GM21360 (cell line): ENCODE measurements around the gene DGUOK.
"Not testable (repeated sequence)": the region's sequence is repeated elsewhere in the genome, so short reads cannot be mapped to it uniquely, and the experiment has no call there.

Source experiments
- ATAC-seq: cut with Tn5 transposase; IDR thresholded peaks from one replicate; pipeline ENCODE4 v1.9.1; 2021; ENCODE audit warnings: mild to moderate bottlenecking, moderate library complexity; ENCODE audit not compliant: unreplicated experiment

The DGUOK gene

DNA sequence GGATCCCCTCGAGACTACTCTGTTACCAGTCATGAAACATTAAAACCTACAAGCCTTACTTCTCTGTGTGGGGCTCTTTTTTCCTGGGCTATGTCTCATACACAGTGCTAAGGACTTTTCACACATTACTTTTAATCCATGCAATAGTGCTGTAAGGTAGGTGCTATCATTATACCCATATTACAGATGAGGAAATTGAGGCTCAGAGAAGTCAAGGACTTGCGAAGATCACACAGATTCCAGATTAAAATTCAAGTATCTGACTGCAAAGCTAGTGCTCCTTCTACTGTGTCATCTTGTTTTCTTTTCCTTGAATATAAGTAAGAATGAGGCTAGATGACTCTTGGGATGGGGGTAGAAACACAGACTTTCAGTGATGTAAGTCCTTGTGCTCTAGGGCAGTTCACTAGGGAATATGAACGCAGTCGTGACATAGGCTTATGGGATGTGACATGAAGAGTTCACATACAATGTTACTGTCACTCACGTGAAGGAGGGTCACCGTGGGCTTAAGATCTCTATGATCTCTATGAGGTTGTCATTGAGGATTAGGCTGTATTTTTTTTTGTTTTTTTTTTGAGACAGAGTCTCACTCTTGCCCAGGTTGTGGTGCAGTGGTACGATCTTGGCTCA, 7.0 kb upstream of the DGUOK start:
- no peak for ATAC-seq

DNA sequence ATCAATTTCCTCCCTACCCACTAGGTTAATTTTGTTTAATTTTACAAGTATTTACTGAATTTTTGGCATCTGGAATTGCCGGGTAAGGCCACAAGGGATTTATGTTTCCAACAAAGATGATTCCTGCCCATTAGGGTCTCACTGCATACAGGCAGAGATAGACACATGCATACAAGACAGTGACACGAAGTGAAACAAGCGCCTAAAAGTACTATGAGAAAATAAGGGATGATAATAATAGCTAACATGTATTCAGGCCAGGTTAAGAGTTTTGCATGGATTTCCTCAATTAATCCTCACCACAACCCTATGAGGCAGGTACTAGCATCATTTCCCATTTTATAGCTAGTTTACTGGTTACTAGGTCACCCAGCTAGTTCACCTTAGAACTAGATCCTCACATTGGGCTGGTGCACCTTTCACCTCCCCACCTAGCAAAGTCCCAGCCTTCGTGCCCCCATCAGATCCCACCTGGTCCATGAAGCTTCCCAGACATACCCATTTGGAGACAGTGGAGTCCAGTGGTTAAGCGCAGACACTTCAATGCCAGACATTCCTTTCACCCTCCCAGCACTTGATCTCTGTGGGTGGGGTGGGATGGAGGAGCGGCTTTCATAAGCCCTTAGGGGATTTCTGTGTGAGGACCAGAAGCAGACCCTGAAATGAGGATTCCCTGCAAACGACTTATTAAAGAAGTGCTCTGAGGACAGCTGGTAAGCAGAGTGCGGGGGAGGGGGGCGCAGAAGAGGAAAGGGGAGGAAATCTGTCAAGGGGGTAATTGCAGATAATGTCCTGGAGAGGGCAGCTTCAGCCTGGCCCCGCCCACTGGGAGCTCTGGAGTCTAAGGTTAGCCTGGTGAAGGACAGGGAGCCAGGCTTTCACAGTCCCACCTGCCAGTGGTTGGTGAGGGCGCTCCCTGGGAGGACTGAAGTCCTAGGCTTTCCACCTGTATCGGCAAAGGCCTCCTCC, 5.8 kb upstream of the DGUOK start:
- ATAC-seq: no peak

DNA sequence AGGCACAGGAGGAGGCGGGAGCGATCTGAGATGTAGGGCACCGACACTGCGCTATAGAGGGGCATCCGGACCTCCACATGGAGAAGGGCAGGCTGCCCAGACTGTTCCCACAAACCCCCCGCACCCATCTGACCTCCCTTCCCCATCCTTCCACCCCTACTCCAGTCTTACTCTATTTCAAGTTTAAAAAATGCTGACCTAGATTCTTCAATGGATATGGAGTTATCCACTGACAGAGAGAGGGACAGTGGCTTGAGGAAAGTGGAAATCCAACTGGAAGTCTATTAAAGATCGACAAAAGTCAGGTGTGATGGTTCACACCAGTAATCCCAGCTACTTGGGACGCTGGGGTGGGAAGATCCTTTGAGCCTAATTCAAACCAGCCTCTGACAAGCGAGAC, 5.1 kb upstream of the DGUOK start:
- no peak for ATAC-seq

DNA sequence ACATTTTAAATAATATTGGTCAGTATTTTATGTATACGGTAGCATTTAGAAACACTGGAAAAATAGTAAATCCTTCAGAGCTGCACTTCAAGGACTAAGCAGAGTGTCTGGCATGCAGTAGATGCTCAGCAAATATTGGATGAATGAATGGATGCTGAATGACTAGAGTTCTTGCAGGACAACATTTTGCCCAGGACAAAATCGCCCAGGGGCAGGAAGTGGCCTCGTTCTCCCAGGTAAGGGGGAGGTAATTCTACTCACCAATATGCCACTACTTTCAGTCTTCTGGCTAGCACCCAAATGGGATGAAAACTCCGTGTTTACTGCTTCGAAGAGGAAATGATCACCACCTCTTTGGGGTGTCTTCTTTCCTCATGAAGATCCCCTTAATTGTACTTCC, 4.0 kb upstream of the DGUOK start:
- ATAC-seq: no peak

DNA sequence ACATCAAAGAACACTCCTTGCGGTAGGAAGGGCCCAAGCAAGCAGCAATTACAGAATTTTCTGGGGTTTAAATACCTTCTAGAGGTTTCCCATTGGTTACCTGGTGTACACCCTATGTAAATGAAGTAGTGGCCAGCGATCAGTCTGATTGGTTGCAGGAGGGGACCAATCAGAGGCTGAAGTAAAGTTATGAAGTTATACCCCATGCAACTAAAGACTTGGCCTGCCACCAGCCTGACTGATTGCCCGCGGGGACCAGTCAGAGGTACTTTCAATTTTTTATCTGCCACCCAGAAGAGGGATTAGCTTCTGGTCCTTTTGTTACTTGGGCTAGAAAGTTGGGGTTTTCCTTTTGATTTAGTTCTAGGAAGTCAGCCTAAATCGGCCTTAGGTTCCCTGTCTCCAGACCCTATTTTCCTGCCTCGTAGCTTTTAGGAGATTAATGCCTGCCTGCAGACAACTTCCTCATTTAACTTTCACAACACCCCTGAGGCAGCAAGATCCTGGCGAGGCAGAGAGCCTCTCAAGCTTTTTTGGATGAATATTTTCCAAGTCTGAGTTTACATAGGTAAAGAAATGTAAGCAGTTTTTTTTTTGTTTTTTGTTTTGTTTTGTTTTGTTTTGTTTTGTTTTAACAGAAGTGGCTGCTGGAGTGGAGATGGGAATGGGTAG, 1.5 kb upstream of the DGUOK start:
- no peak for ATAC-seq

DNA sequence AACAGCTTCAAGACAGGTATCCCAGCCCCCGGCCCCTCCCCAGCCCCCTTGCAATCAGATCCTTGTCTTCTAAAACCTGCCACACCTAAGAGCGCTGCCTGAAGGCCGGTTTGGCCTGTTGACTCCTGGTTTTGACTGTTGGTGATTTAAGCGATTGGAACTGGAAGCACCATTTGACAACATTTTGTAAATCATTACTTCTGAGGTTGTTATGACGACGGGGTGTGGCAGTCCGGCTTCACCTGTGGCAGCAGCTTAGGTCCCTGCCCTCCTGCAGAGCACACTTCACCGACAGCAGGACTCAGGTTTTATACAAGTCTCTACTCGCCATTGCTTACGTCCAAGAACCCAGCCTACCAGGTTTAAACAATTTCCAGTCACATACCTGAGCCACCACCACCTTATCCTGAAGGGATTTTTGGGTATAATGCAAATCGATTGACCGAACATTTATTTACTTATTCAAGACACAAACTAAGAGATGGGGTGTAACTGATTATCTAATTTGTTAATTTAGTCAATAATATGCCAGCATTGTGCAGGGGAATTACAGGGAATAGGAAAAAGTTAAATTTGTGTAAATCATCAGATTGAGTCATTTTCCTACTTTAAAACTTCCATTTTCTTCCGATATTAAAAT, 707 bp upstream of the DGUOK start:
- ATAC-seq: no peak

DNA sequence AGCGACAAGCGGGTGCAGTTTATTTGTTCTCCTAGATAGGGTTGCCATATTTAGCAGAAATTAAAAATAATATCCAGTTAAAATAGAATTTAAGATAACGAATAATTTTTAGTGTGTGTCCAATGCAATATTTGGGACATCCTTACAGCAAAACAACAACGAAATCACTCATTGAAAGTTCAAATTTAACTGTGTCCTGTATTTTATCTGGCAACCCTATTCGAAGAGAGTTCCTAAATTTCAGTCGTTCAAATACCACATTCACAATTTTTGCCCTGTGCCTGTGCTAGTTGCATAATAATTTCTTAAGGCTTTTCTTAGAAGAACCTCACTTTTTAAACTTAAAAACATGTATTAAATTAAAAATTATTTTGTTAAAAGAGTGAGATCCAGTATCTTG, 664 bp downstream of the DGUOK start:
- ATAC-seq: no peak

DNA sequence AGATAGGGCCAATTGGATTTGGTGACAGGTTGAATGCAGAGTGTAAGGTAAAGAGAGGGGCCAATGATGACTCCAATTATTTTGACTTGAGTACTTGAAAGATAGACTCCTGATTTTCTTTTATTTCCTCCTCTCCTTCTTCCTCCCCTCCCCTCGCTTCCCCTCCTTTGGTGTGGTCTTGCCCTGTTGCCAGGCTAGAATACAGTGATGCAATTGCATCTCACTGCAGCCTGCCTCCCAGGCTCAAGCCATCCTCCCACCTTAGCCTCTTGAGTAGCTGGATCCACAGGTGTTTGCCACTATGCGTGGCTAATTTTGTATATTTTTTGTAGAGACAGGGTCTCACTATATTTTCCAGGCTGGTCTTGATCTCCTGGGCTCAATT, 2.3 kb downstream of the DGUOK start:
- ATAC-seq: no peak

DNA sequence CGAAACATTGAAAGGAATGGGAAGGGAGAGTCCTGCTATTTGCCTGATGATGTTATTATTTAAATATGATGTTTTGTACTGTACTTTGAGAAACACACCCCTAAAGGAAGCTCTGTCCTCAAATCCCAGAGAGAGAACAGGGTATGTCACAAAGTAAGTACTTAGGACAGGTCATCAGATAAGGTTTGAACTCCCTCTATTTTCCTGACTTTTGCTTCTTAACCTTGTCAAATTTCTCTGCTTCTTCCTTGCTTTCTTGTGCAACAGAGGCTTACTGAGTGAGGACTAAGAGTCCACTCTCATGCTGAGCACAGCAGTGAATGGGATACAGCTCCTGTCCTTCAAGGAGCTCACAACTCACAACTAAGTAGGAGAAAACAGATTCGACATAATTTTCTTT, 3.7 kb downstream of the DGUOK start:
- ATAC-seq: no peak

DNA sequence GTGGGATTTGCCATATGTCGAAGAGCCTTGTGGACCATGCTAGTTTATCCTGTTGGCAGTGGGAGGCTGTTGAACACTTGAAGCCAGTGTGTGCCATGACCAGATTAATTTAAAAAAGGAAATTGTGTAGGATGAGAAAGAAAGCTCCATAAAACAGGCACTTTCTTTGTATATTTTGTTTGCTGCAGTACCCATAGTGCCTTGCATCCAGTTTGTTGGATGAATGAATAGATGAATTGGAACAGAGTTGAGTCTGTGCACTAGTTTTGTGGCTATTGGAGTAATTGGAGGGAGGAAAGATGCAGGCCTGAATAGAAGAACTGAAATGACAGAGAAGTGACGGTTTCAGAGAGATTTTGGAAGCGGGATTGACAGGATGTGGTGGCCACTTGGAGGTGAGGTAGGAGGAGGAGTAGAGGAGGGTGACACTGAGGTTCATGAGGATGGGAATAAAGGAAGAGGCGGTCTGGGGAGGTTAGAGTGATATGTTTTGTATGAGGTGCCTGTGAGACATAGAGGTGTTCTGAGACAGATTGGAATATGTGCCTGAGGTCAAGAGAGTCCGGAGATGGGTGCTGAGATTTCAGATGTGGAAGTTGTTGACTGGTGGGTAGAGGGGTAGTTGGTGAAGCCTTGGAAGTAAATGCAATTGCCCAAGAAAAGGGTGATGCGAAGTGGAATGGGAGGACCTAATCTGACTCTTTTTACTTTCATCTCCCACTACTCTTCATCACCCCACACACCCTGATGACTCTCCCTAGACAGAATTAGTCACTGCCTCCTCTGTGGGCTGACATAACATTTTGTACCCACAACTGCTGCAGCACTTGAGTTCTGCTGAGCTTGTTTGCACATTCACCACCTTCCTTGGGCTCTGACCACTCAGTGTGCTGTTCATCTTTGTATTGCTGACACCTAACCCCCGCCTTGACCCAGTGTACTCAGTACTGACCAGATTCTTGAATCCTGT, 5.1 kb downstream of the DGUOK start:
- ATAC-seq: no peak

DNA sequence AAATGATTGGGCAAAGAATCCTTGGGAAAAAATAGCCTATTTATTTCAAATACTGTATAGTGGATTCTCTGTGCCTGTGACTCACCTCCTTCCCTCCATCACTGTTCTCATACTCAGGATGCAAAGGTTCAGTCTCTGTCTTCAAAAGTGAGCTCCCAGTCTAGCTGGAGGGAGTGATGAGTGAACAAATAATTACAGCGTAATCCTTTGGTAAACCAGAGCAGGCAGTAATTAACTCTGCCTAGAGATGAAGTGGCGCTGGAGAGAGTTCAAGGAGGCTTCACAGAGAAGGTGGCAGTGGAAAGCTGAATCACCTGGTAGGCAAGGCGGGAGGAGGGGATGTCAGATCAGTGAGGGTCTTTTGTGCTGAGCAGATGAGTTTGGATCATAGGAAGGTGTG, 6.5 kb downstream of the DGUOK start:
- ATAC-seq: no peak

DNA sequence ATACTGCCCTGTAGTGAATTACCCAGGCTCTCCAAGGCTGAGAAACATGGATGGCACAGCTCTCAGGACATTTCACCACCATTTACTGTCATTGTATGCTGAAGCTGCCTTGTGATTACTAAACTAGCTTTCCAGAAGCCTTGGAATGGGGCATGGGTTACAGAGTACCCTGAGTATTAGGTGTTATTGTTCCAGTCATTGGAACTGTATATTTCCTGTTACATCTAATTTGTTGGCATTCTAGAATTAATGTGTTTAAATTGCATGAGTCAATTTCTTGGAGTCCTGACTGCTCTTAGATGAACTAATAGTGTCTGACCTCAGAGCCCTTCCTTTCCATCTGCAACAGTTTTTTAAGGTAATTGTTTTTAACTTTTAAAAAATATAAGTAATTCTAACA, 9.0 kb downstream of the DGUOK start:
- ATAC-seq: no peak

DNA sequence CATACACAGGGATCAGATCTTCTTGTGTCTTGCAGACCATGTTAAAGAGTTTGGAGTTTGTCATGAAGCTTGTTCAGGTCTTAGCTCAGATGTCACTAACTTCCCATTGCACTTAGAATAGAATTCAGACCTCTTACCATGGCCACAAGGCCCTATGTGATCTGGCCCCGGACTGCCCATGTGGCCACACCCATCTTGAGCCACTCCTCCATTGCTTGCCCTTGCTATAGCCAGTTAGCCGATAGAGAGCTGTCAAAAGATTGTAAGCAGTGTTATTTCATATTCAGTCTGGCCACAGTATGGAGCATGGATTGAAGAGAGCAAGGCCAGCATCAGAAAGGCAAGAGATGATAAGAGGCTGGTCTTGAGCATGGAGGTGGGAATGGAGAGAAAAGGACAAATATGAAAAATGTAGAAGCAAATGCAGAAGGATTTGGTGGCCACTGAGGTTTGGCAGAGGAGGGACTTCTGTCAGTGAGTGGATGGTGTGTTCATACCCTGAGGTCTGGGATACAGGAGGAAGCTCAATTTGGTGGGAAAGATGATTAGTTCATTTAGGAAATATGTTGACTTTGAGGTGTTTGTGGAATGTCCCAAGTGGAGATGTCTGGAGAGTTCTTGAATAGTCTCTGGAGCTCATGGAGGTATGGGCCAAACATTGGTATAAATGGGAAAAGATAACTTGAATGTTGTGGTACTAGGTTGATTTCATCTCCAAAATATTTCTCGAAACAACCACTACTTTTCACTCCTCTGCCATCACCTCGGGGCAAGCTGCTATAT, 10.6 kb downstream of the DGUOK start:
- no peak for ATAC-seq

DNA sequence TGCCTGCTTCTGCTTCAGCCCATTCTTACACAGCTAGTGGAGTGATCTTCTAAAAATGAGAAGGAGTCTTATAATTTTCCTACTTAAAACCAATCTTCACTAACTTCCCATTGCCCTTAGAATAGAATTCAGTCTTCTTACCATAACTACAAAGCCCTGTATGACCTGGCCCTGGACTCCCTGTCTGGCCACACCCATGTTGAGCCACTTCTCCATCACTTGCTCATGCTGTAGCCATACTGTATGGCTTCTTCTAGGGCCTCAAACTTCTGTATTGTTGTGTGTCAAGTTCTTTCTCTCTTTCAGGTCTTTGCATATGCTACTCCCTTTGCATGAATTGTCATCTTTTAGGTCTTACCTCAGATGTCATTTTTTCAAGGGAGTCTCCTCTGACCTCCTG, 11.2 kb downstream of the DGUOK start:
- ATAC-seq: no peak

DNA sequence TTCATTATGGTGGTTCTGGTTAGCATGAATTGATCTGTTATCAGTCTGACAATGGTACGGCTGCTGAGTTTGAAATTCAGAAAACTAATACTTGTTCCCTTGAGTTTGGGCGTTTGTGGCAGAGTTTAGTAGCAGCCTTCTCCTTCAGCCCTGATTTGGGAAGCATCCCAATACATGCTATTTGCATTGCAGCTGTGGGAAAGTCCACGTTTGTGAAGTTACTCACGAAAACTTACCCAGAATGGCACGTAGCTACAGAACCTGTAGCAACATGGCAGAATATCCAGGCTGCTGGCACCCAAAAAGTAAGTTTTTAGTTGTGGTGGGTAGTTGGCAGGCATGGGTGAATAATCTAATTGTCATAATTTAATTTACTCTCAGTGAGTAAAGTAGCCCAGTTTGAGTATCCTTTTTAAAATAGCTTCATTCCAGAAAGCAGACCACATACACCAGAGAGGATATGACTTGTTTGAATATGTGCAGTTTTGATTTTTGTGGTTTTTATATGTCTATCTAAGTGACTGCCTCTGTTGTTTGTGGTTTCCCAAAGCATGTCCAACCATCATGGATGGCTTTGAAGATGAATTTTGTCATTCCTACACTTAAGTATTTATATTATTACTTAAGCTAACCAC, 12.2 kb downstream of the DGUOK start:
- ATAC-seq: no peak

DNA sequence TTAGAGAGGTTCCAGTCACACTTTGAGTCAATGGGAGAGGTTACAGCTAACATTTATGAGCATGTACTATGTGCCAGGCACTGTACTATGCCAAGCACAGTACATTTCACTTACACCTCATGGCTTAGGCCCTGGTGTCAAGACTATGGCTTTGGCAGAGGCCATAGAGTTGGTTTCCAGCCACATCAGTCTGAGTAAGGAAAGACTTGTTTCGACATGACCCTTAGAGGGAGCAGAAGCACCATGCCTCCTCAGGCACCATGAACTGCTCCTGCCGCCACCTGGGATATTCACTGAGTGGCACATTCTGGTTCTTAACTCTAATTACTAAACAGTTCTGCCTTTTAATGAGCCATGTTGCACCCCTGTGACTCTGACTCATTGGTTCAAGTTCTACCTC, 12.7 kb downstream of the DGUOK start:
- no peak for ATAC-seq

DNA sequence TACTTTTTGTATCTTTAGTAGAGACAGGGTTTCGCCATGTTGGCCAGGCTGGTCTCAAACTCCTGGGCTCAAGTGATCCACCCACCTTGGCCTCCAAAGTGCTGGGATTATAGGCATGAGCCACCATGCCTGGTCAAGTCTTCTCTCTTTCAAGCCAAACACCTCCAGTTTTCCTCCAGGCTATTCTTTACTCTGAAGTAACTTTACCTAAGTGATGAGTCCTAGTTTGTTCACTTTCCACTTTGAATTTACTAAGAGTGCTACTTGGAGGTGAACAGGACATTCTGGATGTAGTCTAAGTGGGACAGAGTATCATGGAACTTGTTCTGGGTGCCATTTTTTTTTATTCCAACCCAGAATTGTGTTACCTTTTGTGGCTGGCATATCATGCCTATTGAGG, 13.4 kb downstream of the DGUOK start:
- ATAC-seq: not testable (repeated sequence)

DNA sequence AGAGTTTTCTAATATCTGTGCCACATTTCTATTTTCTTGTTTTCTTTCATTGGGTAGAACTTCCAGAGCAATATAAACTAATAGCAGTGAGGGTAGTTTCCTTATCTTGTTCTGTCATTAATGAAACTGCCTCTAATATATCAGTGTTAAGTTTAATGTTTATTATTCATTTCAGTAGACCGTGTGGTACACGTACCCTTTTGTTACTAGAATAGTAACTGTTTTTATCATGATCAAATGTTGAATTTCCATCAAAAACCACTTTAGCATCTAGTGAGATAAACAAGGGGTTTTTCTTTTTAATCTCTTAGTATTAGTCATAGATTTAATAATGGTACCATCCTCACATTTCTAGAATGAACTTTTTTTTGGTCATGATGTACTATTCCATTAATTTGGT, 16.0 kb downstream of the DGUOK start:
- no peak for ATAC-seq

DNA sequence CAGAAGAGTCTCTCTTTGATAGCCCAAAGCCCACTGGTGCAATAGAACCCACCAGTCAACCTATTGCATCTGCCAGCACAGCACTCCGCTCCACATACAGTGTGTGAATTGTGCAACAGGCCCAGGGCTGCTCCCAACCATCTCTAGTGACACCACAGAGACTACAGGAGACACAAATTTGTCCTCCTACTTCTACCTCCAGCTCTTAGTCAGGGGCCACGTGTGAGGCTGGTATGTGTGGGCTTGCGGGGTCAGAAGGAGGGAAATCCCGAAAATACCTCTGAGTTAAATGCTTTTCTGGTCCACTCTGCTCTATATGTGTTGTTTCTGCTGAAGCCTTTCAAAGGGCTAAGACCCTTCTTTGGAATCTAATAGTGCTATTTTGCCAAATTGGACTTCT, 18.0 kb downstream of the DGUOK start:
- no peak for ATAC-seq
